ENCODE data around the gene CEP170. TPM values are rescaled to one million over a fixed set of nuclear protein-coding genes. Genes with fewer than 3 reads are reported as not detected.
"Not testable (repeated sequence)": the region's sequence is repeated elsewhere in the genome, so short reads cannot be mapped to it uniquely, and the experiment has no call there.

CEP170 gene
- polyA plus RNA-seq, 1 donor from 2014 or later: 403 TPM

DNA sequence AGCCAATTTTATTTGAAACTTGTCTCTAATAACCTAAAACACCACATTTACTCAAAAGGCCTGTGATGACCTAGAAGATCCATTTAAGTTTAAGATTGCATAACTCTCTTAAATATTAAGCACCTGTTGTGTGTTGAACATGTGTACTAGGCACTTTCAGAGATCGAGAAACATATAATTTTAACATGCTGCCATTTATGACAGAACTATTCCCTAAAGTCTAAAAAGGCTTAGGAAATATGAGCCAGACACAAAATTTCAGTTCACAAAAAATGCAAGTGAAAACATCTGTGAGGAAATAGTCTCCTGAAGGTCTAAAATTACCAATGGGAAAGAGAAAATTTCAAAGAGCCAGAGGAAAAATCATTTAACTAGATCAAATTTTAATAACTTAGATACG is 37.7 kb downstream of the CEP170 start:
- H4K20me1 ChIP-seq (ENCODE audit: insufficient read depth): peaks cover 11% of the 10 kb centered on the region
- no peak overlapping the region for H3K27ac ChIP-seq (ENCODE audit: low read length)
- H3F3A ChIP-seq (ENCODE audit: insufficient read depth, low read length, poor library complexity, severe bottlenecking): no peaks in the 10 kb centered on the region
- H3K9me2 ChIP-seq (ENCODE audit: insufficient read depth, low read length): no peaks in the 10 kb centered on the region
- peaks cover 47% of the 10 kb centered on the region for H3K79me2 ChIP-seq (replicated peaks; ENCODE audit: insufficient read depth, low read length)
- H3K9ac ChIP-seq (ENCODE audit: low read length): no peak overlapping the region
- no peaks in the 10 kb centered on the region for H3K9me3 ChIP-seq (ENCODE audit: low read length)
- no peaks in the 10 kb centered on the region for H3K27me3 ChIP-seq (ENCODE audit: insufficient read depth, low read depth, low read length)
- TF ChIP-seq RAD21 (conservative IDR thresholded peaks at IDR 0.05) (no peak), EP300 (conservative IDR thresholded peaks at IDR 0.05; ENCODE audit: poor library complexity, severe bottlenecking) (no peak), SMC3 (conservative IDR thresholded peaks at IDR 0.05; ENCODE audit: poor library complexity) (no peak), EZH2 (IDR thresholded peaks at IDR 0.05; ENCODE audit: borderline replicate concordance, insufficient read depth, low read length, poor library complexity, severe bottlenecking) (no peak), MXI1 (conservative IDR thresholded peaks at IDR 0.05; ENCODE audit: poor library complexity, severe bottlenecking) (no peak), POLR2AphosphoS5 (IDR thresholded peaks at IDR 0.05) (no peak), TAF1 (IDR thresholded peaks at IDR 0.05; ENCODE audit: low read depth) (no peak)
- TF ChIP-seq, protein P1, sequence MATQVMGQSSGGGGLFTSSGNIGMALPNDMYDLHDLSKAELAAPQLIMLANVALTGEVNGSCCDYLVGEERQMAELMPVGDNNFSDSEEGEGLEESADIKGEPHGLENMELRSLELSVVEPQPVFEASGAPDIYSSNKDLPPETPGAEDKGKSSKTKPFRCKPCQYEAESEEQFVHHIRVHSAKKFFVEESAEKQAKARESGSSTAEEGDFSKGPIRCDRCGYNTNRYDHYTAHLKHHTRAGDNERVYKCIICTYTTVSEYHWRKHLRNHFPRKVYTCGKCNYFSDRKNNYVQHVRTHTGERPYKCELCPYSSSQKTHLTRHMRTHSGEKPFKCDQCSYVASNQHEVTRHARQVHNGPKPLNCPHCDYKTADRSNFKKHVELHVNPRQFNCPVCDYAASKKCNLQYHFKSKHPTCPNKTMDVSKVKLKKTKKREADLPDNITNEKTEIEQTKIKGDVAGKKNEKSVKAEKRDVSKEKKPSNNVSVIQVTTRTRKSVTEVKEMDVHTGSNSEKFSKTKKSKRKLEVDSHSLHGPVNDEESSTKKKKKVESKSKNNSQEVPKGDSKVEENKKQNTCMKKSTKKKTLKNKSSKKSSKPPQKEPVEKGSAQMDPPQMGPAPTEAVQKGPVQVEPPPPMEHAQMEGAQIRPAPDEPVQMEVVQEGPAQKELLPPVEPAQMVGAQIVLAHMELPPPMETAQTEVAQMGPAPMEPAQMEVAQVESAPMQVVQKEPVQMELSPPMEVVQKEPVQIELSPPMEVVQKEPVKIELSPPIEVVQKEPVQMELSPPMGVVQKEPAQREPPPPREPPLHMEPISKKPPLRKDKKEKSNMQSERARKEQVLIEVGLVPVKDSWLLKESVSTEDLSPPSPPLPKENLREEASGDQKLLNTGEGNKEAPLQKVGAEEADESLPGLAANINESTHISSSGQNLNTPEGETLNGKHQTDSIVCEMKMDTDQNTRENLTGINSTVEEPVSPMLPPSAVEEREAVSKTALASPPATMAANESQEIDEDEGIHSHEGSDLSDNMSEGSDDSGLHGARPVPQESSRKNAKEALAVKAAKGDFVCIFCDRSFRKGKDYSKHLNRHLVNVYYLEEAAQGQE (IDR thresholded peaks at IDR 0.05; ENCODE audit: borderline replicate concordance): no peak
- TF ChIP-seq, protein P2, sequence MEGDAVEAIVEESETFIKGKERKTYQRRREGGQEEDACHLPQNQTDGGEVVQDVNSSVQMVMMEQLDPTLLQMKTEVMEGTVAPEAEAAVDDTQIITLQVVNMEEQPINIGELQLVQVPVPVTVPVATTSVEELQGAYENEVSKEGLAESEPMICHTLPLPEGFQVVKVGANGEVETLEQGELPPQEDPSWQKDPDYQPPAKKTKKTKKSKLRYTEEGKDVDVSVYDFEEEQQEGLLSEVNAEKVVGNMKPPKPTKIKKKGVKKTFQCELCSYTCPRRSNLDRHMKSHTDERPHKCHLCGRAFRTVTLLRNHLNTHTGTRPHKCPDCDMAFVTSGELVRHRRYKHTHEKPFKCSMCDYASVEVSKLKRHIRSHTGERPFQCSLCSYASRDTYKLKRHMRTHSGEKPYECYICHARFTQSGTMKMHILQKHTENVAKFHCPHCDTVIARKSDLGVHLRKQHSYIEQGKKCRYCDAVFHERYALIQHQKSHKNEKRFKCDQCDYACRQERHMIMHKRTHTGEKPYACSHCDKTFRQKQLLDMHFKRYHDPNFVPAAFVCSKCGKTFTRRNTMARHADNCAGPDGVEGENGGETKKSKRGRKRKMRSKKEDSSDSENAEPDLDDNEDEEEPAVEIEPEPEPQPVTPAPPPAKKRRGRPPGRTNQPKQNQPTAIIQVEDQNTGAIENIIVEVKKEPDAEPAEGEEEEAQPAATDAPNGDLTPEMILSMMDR (IDR thresholded peaks at IDR 0.05; ENCODE audit: poor library complexity, severe bottlenecking): no peak
- no peak overlapping the region for H3K4me2 ChIP-seq (ENCODE audit: low read length)
- peaks cover 14% of the 10 kb centered on the region for H3K36me3 ChIP-seq (ENCODE audit: insufficient read depth, low read length)
- H3K4me3 ChIP-seq (ENCODE audit: low read length): no peak overlapping the region
- no peak overlapping the region for H2AFZ ChIP-seq (ENCODE audit: low read depth, low read length)

DNA sequence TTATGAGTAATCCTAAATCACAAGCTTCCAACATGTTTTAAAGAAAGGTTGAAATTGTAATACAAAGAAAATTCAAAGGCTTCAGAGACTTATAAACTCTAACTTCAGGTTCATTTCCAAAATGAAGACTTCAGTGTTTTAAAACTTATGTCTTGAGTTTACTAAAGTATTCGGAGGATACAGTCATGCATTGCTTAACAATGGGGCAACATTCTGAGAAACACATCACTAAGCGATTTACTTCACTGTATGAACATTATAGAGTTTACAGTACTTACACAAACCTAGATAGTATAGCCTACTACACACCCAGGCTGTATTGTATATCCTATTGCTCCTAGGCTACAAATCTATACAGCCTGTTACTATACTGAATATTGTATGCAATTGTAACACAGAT is 38.3 kb downstream of the CEP170 start:
- Histone ChIP-seq H3K27ac (ENCODE audit: low read length) (no peak overlapping the region), H3F3A (ENCODE audit: insufficient read depth, low read length, poor library complexity, severe bottlenecking) (no peaks in the 10 kb centered on the region), H3K9me2 (ENCODE audit: insufficient read depth, low read length) (no peaks in the 10 kb centered on the region), H4K20me1 (ENCODE audit: insufficient read depth) (peaks cover 10% of the 10 kb centered on the region), H3K27me3 (ENCODE audit: insufficient read depth, low read depth, low read length) (no peaks in the 10 kb centered on the region), H3K36me3 (ENCODE audit: insufficient read depth, low read length) (peaks cover 14% of the 10 kb centered on the region), H3K9ac (ENCODE audit: low read length) (no peak overlapping the region), H3K4me3 (ENCODE audit: low read length) (no peak overlapping the region), H3K9me3 (ENCODE audit: low read length) (no peaks in the 10 kb centered on the region), H3K79me2 (replicated peaks; ENCODE audit: insufficient read depth, low read length) (peaks cover 45% of the 10 kb centered on the region), H2AFZ (ENCODE audit: low read depth, low read length) (no peak overlapping the region), H3K4me2 (ENCODE audit: low read length) (no peak overlapping the region)
- TF ChIP-seq, protein P1 (IDR thresholded peaks at IDR 0.05; ENCODE audit: borderline replicate concordance): no peak
- TF ChIP-seq POLR2AphosphoS5 (IDR thresholded peaks at IDR 0.05) (no peak), EP300 (conservative IDR thresholded peaks at IDR 0.05; ENCODE audit: poor library complexity, severe bottlenecking) (no peak), SMC3 (conservative IDR thresholded peaks at IDR 0.05; ENCODE audit: poor library complexity) (no peak), TAF1 (IDR thresholded peaks at IDR 0.05; ENCODE audit: low read depth) (no peak), MXI1 (conservative IDR thresholded peaks at IDR 0.05; ENCODE audit: poor library complexity, severe bottlenecking) (no peak), EZH2 (IDR thresholded peaks at IDR 0.05; ENCODE audit: borderline replicate concordance, insufficient read depth, low read length, poor library complexity, severe bottlenecking) (no peak), RAD21 (conservative IDR thresholded peaks at IDR 0.05) (no peak)
- TF ChIP-seq, protein P2 (IDR thresholded peaks at IDR 0.05; ENCODE audit: poor library complexity, severe bottlenecking): no peak

DNA sequence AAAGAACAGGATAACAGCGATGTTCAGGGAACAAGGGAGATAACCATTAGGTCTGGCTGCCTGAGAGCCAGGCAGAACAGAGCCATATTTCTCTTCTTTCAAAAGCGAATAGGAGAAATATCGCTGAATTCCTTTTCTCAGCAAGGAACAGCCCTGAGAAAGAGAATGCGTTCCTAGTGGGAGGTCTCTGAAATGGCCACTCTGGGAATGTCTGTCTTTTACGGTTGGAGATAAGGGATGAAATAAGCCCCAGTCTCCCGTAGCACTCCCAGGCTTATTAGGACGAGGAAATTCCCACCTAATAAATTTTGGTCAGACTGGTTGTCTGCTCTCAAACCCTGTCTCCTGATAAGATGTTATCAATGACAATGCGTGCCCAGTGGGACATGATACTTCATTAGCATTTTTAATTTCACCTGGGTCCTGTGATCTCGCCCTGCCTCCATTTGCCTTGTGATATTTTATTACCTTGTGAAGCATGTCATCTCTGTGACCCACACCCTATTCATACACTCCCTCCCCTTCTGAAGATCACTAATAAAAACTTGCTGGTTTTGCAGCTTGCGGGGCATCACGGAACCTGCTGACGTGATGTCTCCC is 39.7 kb downstream of the CEP170 start:
- peaks cover 36% of the 10 kb centered on the region for H3K79me2 ChIP-seq (replicated peaks; ENCODE audit: insufficient read depth, low read length)
- H4K20me1 ChIP-seq (ENCODE audit: insufficient read depth); H3K27ac ChIP-seq (ENCODE audit: low read length); H3K9ac ChIP-seq (ENCODE audit: low read length); H3K36me3 ChIP-seq (ENCODE audit: insufficient read depth, low read length); H3F3A ChIP-seq (ENCODE audit: insufficient read depth, low read length, poor library complexity, severe bottlenecking); H3K9me2 ChIP-seq (ENCODE audit: insufficient read depth, low read length); H3K4me3 ChIP-seq (ENCODE audit: low read length); H3K27me3 ChIP-seq (ENCODE audit: insufficient read depth, low read depth, low read length); H3K9me3 ChIP-seq (ENCODE audit: low read length); H3K4me2 ChIP-seq (ENCODE audit: low read length); H2AFZ ChIP-seq (ENCODE audit: low read depth, low read length): not testable (repeated sequence)
